ENCODE results near the gene CD59. TPM values are rescaled to one million over a fixed set of nuclear protein-coding genes. Genes with fewer than 3 reads are reported as not detected.
A peak's percentile ranks its signal among the peaks of the same experiment; 100 is the strongest.

CD59 gene
- total and polyA plus RNA-seq, 2 of the 4 experiments (the other 2 are of a cell fraction): 765 to 1,140 TPM

DNA sequence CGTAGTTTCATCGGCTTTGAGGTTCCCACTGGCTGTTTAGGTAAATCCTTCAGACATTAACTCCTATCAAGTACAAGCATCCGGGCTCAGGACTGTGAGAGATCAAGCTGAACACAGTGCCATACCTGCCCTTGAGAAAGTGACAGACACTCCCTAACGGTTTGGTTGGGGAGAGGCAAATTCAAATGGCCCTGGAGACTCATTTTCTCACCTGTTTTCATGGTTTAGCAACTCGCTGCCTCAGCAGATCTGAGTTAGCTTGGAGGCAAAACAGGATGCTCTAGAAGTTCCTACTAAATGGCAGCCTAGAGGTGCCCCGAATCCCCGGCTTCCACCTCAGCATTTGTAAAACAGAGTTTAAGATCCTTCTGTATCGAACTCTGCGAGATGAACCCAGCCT is 41.7 kb upstream of the CD59 start:
- H2BK20ac ChIP-seq (ENCODE audit: low read depth, low read length): no peak overlapping the region
- H3K79me1 ChIP-seq (ENCODE audit: low read depth in 1 of 2, low read length in 2 of 2): peaks cover 0 to 9% of the 10 kb centered on the region in 2 experiments; a peak in 3 of 4 replicates
- ATAC-seq (ENCODE audit: low read depth) (no peak), DNase-seq (no peak)
- no CpG with 5 or more reads among the region's 9 CpGs for whole genome bisulfite sequencing, 2 experiments (ENCODE audit: extremely low coverage in 2 of 2, insufficient read length in 1 of 2)
- peaks cover 16% of the 10 kb centered on the region for H3K4me1 ChIP-seq (ENCODE audit: control insufficient read depth, insufficient read depth, low read length)
- H2BK5ac ChIP-seq (ENCODE audit: low read depth, low read length, poor library complexity, severe bottlenecking): no peak overlapping the region
- peaks cover 2% of the 10 kb centered on the region; the same call in 1 of the 2 replicates for H3K9me3 ChIP-seq (ENCODE audit: control insufficient read depth, insufficient read depth, low read length)
- ChIA-PET POLR2A (ENCODE audit: unreplicated experiment) (no interaction called here), CTCF (no interaction called here)
- H2BK120ac ChIP-seq (ENCODE audit: low read depth, low read length): 0 out of 2 replicates have a peak overlapping the region, but pooled peaks have one; percentile 33
- no TSS peak for BruUV-seq (replicated peaks)
- H4K8ac ChIP-seq (ENCODE audit: low read depth in 2 of 2, low read length in 2 of 2): peak overlapping the region in 1 of 2 experiments; percentile 46; a peak in 1 of 4 replicates
- H3K4me2 ChIP-seq (ENCODE audit: low read depth, low read length): no peak overlapping the region
- peak overlapping the region; percentile 86 for H2AFZ ChIP-seq (replicated peaks; ENCODE audit: low read length, poor library complexity)
- no peak overlapping the region for H3K56ac ChIP-seq (ENCODE audit: extremely low read depth, insufficient read depth, low read length)
- H3K23ac ChIP-seq (ENCODE audit: low read depth, low read length): 0 out of 2 replicates have a peak overlapping the region, but pooled peaks have one; percentile 34
- peak overlapping the region; percentile 23; the same call in 1 of the 2 replicates for H3K4ac ChIP-seq (ENCODE audit: low read depth, low read length)
- H4K5ac ChIP-seq (ENCODE audit: low read depth, low read length): no peak overlapping the region
- H3K27ac ChIP-seq (ENCODE audit: insufficient read depth, low read length): no peak overlapping the region
- H3K27me3 ChIP-seq (ENCODE audit: control insufficient read depth, insufficient read depth, low read length): peaks cover 5% of the 10 kb centered on the region
- intact Hi-C loops (cut with micrococcal nuclease) (loop anchor here (1.0 kb wide), 1 partner anchor 24 kb away; no protein-coding TSS in a partner anchor), in situ Hi-C loops (cut with MboI; ENCODE audit: low sequenced_read_pairs) (no loop called here), dilution Hi-C loops (cut with HindIII; ENCODE audit: low sequenced_read_pairs, unreplicated experiment) (no loop called here)
- H3K18ac ChIP-seq (ENCODE audit: low read depth, low read length): no peak overlapping the region
- H3K14ac ChIP-seq (replicated peaks; ENCODE audit: low read depth, low read length): no peak overlapping the region
- no peak overlapping the region for H2AK9ac ChIP-seq (replicated peaks; ENCODE audit: low read depth, low read length, poor library complexity)
- H2AK5ac ChIP-seq (ENCODE audit: low read depth, low read length): no peak overlapping the region; the same call in 1 of the 2 replicates
- 0 out of 2 replicates have a peak, but pooled peaks cover under 1% of the 10 kb centered on the region for H4K20me1 ChIP-seq (ENCODE audit: insufficient read depth, low read length)
- TF ChIP-seq CTCF (conservative IDR thresholded peaks at IDR 0.05; ENCODE audit: low read depth, low read length): no peak
- no peak for TF ChIP-seq FOS (IDR thresholded peaks at IDR 0.05; ENCODE audit: low read depth, low read length)
- no peak for TF ChIP-seq CEBPB (IDR thresholded peaks at IDR 0.05; ENCODE audit: low read depth, low read length)
- H3K9ac ChIP-seq (ENCODE audit: low read depth, low read length): no peak overlapping the region
- peaks cover 15% of the 10 kb centered on the region for H3K9me1 ChIP-seq (ENCODE audit: insufficient read depth, low read length)
- no peaks in the 10 kb centered on the region for H3K36me3 ChIP-seq (ENCODE audit: control insufficient read depth, insufficient read depth, low read length)
- no peak overlapping the region for H3K4me3 ChIP-seq (ENCODE audit: insufficient read depth, low read depth, low read length)
- H2BK15ac ChIP-seq (ENCODE audit: low read depth, low read length): no peak overlapping the region
- no peak overlapping the region for H4K91ac ChIP-seq (ENCODE audit: insufficient read depth, low read depth, low read length)
